Prostate gland (tissue), 2 donors: Measurements from ENCODE around the gene SLC39A11. TPM values are rescaled to one million over a fixed set of nuclear protein-coding genes. Genes with fewer than 3 reads are reported as not detected.

ENCODE experiments used
- DNase-seq: peaks from one replicate; pipeline ENCODE4 v3.0.0-alpha.2; 2019; ENCODE audit warnings: low spot score
- H3K27ac ChIP-seq, 2 donors: fragments of 200-600 bp; sonication (generic); 2 replicates each; pipeline ENCODE4 v1.5.1; 2017 to 2019
- H3K27me3 ChIP-seq: fragments of 200-600 bp; sonication (generic); replicated peaks from 2 replicates; pipeline ENCODE4 v1.5.1; 2019; ENCODE audit not compliant: insufficient read depth
- H3K36me3 ChIP-seq, 2 donors: fragments of 200-600 bp; sonication (generic); 1 replicate in 1 of 2; 2 replicates in 1 of 2; pipeline versions ENCODE4 v1.5.1 to v1.8.1; 2017 to 2019
- H3K4me1 ChIP-seq: fragments of 200-600 bp; sonication (generic); replicated peaks from 2 replicates; pipeline ENCODE4 v1.5.1; 2019
- H3K4me3 ChIP-seq, 2 donors: fragments of 200-600 bp; sonication (generic); 2 replicates each; pipeline ENCODE4 v1.5.1; 2017 to 2019
- H3K9me3 ChIP-seq: fragments of 200-600 bp; sonication (generic); 2 replicates; pipeline ENCODE4 v1.5.1; 2017
- POLR2A ChIP-seq: fragments of 450-650 bp; IDR thresholded peaks from one replicate; pipeline ENCODE4 v1.6.1; 2016; ENCODE audit warnings: antibody characterized with exemption, mild to moderate bottlenecking
- POLR2AphosphoS5 ChIP-seq: sonication (generic); formaldehyde crosslinking; IDR thresholded peaks from one replicate; pipeline ENCODE4 v1.6.1; 2017; ENCODE audit warnings: antibody characterized with exemption
- WGBS: methylation state at CpG from one replicate; pipeline ENCODE4 v1.1.5; 2018; 5-methylcytosine and 5-hydroxymethylcytosine counted together
- intact Hi-C: fragments of 100-400 bp; cut with DNase I; formaldehyde crosslinking; loops from one replicate; pipeline ENCODE4 v1.14.2; 2022
- total RNA-seq, 2 donors: library from RNA; depleted of rRNA; stranded (reverse); fragments of >200 nt; gene quantifications; one replicate each; pipeline ENCODE4 v1.1.0, GENCODE V29; 2016
- TF ChIP-seq, protein P1 (sequence below), 4 experiments: fragments of 200-600 bp in 2 of 4; fragments of 450-650 bp in 2 of 4; sonication (generic) in 2 of 4; IDR thresholded peaks; 1 replicate in 3 of 4; 2 replicates in 1 of 4; pipeline ENCODE4 v1.5.1; 2016 to 2019; ENCODE audit warnings: antibody characterized with exemption in 4 of 4, mild to moderate bottlenecking in 2 of 4, moderate library complexity in 2 of 4

The SLC39A11 gene
- total RNA-seq, 2 donors from 2014 or later, result 15.1 to 29.7 TPM

DNA sequence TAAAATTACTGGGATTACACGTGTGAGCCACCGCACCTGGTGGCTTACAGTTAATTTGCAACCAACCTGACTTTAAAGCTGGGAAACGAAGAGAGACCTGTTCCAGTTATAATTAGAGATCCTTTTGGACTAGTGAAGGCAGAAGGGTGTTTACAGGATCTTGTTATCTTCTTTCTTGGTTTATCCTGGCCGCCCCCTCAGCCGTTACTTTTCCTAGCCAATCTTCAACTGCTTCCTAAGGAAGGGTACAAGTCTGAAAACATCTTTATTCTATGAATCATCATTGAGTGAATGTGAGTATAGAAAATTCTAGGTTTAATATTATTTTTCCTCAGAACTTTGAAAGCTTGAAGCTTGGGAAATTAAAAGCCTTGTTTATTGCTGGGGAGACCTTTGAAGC is 286.5 kb downstream of the SLC39A11 start:
- TF ChIP-seq POLR2A, result no peak
- TF ChIP-seq POLR2AphosphoS5, result no peak
- TF ChIP-seq, protein P1, sequence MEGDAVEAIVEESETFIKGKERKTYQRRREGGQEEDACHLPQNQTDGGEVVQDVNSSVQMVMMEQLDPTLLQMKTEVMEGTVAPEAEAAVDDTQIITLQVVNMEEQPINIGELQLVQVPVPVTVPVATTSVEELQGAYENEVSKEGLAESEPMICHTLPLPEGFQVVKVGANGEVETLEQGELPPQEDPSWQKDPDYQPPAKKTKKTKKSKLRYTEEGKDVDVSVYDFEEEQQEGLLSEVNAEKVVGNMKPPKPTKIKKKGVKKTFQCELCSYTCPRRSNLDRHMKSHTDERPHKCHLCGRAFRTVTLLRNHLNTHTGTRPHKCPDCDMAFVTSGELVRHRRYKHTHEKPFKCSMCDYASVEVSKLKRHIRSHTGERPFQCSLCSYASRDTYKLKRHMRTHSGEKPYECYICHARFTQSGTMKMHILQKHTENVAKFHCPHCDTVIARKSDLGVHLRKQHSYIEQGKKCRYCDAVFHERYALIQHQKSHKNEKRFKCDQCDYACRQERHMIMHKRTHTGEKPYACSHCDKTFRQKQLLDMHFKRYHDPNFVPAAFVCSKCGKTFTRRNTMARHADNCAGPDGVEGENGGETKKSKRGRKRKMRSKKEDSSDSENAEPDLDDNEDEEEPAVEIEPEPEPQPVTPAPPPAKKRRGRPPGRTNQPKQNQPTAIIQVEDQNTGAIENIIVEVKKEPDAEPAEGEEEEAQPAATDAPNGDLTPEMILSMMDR (IDR thresholded peaks at IDR 0.05), result no peak
- Histone ChIP-seq H3K27ac (no peak overlapping the region), H3K9me3 (no peaks in the 10 kb centered on the region), H3K36me3 (no peaks in the 10 kb centered on the region), H3K27me3 (no peaks in the 10 kb centered on the region), H3K4me3 (no peak overlapping the region), H3K4me1 (no peaks in the 10 kb centered on the region)
- WGBS, result 85% methylated on average over 5 of the region's 5 CpGs
- no peak for DNase-seq
- intact Hi-C loops, result no loop called here

DNA sequence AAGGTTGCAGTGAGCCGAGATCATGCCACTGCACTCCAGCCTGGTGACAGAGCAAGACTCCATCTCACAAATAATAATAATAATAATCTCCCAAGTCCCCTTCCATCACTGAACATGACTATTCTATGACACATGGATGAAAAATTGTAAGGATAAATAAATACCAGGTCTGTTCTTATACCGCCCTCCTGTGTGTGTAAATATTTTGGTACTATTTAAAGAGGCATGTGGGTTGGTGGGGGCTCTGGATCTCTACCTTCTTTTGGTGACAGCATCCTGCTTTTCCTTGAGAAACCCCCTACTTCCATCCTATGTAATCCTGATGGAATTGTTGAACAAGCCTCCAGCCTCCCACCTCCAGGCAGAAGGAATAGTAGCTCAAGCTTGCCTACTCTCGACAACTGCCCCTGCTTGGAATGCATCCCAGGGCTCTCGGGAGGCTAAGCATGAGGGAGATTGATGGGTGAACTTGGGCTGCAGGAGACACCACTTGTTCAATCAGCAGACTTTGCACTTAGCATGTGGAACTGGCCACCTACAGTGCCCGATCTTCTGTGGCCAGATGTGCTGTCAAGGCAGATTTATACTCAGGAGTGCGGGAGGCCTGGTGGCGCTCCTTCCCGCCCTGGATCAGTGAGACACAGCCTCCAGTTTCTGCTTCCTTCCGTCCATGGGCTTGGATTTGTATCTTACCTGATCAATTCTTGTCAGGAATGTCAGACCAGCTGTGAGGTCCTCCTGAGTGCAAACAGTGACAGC is 287.4 kb downstream of the SLC39A11 start:
- Histone ChIP-seq H3K4me1 (no peaks in the 10 kb centered on the region), H3K36me3 (no peaks in the 10 kb centered on the region), H3K4me3 (no peak overlapping the region), H3K9me3 (no peaks in the 10 kb centered on the region), H3K27ac (no peak overlapping the region), H3K27me3 (no peaks in the 10 kb centered on the region)
- 89% methylated on average over 9 of the region's 9 CpGs for WGBS
- intact Hi-C loops, result no loop called here
- TF ChIP-seq, protein P1 (IDR thresholded peaks at IDR 0.05), result no peak
- DNase-seq, result no peak

DNA sequence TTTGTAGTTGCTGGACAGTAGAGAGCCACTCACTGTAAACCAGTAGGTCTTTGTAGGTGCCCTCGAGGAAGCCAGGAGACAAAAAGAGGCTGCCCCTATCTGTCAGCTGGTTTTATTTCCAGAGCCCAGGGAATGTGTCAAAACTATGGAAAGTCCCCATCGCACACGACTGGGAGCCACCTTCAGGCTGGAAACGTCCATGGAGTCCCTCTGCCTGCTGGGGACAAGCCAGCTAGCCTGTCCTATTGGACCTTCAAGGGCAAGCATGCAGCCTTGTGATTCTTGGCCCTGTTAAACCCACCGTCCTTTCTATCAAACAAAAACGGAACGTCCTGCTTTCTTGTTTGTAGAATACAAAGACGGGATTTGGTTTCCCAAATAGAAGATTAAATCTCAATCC is 289.8 kb downstream of the SLC39A11 start:
- Histone ChIP-seq H3K27ac (no peak overlapping the region), H3K4me1 (no peaks in the 10 kb centered on the region), H3K9me3 (no peaks in the 10 kb centered on the region), H3K27me3 (no peaks in the 10 kb centered on the region), H3K36me3 (no peaks in the 10 kb centered on the region), H3K4me3 (no peak overlapping the region)
- TF ChIP-seq, protein P1 (IDR thresholded peaks at IDR 0.05), result no peak
- no peak for TF ChIP-seq POLR2AphosphoS5
- no peak for TF ChIP-seq POLR2A
- intact Hi-C loops, result no loop called here
- 52% methylated on average over 8 of the region's 8 CpGs for WGBS
- no peak for DNase-seq

DNA sequence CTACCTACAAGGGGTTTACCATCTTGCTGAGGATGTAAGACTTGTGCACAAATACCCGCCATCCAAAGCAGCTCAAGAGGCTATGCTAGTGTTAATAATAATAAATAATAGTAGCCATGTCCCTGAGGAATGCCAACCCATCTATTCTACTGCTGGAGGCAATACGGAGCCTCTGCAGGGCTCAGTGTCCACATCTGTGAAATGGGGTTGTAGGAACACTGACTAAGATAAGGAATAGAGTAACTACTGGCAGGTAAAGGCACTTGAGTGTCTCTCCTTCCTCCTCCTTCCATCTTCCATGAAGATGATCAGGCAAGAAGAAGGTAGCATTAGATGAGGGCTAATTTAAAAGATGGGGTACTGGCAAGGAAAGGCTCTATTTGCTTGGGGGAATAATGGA is 295.3 kb downstream of the SLC39A11 start:
- TF ChIP-seq POLR2A, result no peak
- DNase-seq, result no peak
- Histone ChIP-seq H3K27me3 (no peaks in the 10 kb centered on the region), H3K4me3 (no peak overlapping the region), H3K9me3 (no peaks in the 10 kb centered on the region), H3K4me1 (no peaks in the 10 kb centered on the region), H3K36me3 (no peaks in the 10 kb centered on the region), H3K27ac (no peak overlapping the region)
- WGBS, result 98% methylated on average over 2 of the region's 2 CpGs
- intact Hi-C loops, result no loop called here

DNA sequence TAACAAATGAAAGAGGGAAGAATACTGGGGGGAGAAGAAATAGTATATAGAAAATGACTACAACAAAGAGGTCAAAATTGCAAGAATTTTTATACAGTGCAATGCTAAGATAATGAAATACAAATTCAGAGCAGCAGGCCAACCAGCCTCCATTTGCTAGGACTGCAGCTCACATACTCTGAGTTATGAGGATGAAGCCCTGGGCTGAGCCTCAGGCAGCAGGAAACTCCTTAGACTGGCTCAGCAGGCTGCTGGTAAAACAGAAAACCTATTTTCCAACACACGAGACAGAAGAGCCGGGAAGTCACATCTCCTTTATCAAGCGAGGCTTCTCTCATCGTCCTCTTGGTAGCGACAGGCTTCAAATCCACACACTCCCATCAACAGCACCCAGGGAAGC is 296.5 kb downstream of the SLC39A11 start:
- Histone ChIP-seq H3K4me1 (no peaks in the 10 kb centered on the region), H3K4me3 (no peak overlapping the region), H3K36me3 (no peaks in the 10 kb centered on the region), H3K9me3 (no peaks in the 10 kb centered on the region), H3K27me3 (no peaks in the 10 kb centered on the region), H3K27ac (no peak overlapping the region)
- intact Hi-C loops, result no loop called here
- TF ChIP-seq POLR2AphosphoS5 (no peak), POLR2A (no peak)
- TF ChIP-seq, protein P1 (IDR thresholded peaks at IDR 0.05), result no peak
- WGBS, result 68% methylated on average over 5 of the region's 5 CpGs
- DNase-seq, result no peak
